ENCODE results near the gene RGL4. TPM values are rescaled to one million over a fixed set of nuclear protein-coding genes. Genes with fewer than 3 reads are reported as not detected.

Gene RGL4
- total and polyA plus RNA-seq, 2 of the 8 experiments (the other 6 are each of a cell fraction or from before 2014, with no cell fraction given), result not detected

GRCh38 chr22:23649071-23649501, 41.7 kb upstream of the RGL4 start (continued):
- no peak for TF ChIP-seq CHD7 (IDR thresholded peaks at IDR 0.05; ENCODE audit: insufficient replicate concordance, low read length)
- no peak for TF ChIP-seq RNF2 (IDR thresholded peaks at IDR 0.05; ENCODE audit: borderline replicate concordance, low read depth, low read length, missing control alignments, poor library complexity, severe bottlenecking)
- TF ChIP-seq YY1 (IDR thresholded peaks at IDR 0.05; ENCODE audit: low read depth, low read length), result no peak
- no peak for TF ChIP-seq KDM4A (IDR thresholded peaks at IDR 0.05; ENCODE audit: low read depth, low read length, severe bottlenecking)
- no peak for TF ChIP-seq BACH1 (IDR thresholded peaks at IDR 0.05; ENCODE audit: low read length)
- TF ChIP-seq CHD1 (IDR thresholded peaks at IDR 0.05; ENCODE audit: low read depth, low read length), result no peak
- TF ChIP-seq USF2 (IDR thresholded peaks at IDR 0.05; ENCODE audit: low read length), result no peak
- no peak for TF ChIP-seq ASH2L (IDR thresholded peaks at IDR 0.05; ENCODE audit: low read length)
- no peak for TF ChIP-seq GTF2F1 (IDR thresholded peaks at IDR 0.05; ENCODE audit: borderline replicate concordance, low read depth, low read length)
- no peak for TF ChIP-seq PHF8 (conservative IDR thresholded peaks at IDR 0.05; ENCODE audit: low read depth, low read length)
- TF ChIP-seq SRF (IDR thresholded peaks at IDR 0.05; ENCODE audit: low read depth, low read length), result no peak

Data from H1 (cell line).